GM23248 (cell line): Measurements from ENCODE around the gene DIAPH1.

Source experiments
- EZH2 ChIP-seq: fragments of 200-600 bp; sonication (generic); IDR thresholded peaks from 2 replicates; pipeline ENCODE4 v1.6.1; 2018; ENCODE audit warnings: antibody characterized with exemption, mild to moderate bottlenecking; ENCODE audit not compliant: insufficient read depth, poor library complexity, severe bottlenecking
- EZH2phosphoT487 ChIP-seq: fragments of 200-600 bp; sonication (generic); IDR thresholded peaks from 2 replicates; pipeline ENCODE4 v1.6.1; 2018; ENCODE audit warnings: antibody characterized with exemption, moderate library complexity, mild to moderate bottlenecking, low read depth; ENCODE audit not compliant: insufficient read depth

DNA sequence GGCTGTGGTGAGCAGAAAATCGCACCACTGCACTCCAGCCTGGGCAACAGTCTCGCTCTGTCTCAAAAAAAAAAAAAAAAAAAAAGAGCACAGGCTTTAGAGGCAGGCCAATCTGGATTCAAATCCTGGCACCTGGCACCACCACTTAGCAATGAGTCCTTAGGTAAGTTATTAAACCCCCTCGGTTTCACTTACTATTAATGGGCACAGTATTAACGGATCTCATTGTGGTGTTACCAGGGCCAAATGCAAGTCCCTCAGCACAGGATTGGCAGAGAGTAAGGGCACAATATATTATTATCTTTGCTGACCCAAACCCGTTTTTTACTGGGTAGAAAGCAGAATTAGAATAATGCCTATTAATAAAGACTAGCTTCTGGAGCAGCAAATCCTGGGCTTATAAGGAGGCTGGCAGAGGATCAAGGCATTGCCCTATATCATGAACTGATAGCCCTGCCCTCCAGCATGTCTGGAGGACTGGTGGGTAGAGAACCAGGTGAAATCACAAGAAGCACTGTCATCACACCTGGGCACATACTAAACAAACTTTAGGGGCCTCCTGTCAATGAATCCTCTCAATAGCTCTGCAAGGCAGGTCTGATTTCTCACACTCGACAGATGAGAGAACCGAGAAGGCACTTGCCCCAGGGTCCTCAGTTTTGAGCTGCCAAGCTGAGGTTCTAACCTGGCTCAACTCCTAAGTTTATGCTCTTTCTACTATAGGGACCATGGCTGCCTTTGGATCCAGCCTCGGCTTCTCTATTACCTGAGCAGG lies 112.2 kb downstream of the DIAPH1 start:
- TF ChIP-seq EZH2phosphoT487 (no peak), EZH2 (no peak)
